ENCODE measurements around the gene PRPSAP2.
"Not testable (repeated sequence)": the region's sequence is repeated elsewhere in the genome, so short reads cannot be mapped to it uniquely, and the experiment has no call there.

GRCh38 chr17:18816489-18817371, 41.2 kb upstream of the PRPSAP2 start:
- TF ChIP-seq CTCF (IDR thresholded peaks at IDR 0.05) = peak in 5 of 6 experiments; percentile 51 to 64 (median 57)
- not testable (repeated sequence) for TF ChIP-seq POLR2A, EP300, POLR2AphosphoS5 (IDR thresholded peaks at IDR 0.05)

All from upper lobe of left lung (tissue), 4 donors.